Effector memory CD4-positive, alpha-beta T cell (primary cell): ENCODE measurements around the gene DPP6.
"Not testable (repeated sequence)": the region's sequence is repeated elsewhere in the genome, so short reads cannot be mapped to it uniquely, and the experiment has no call there.

Source experiments
- DNase-seq, 3 donors: peaks; one replicate each; pipeline ENCODE4 v3.0.0-alpha.2; 2020
- H3K27ac ChIP-seq: 2 replicates; pipeline ENCODE4 v1.7.0; 2013; ENCODE audit warnings: mild to moderate bottlenecking, low read length, moderate library complexity; ENCODE audit not compliant: insufficient read depth, poor library complexity, severe bottlenecking
- H3K27me3 ChIP-seq: replicated peaks from 2 replicates; pipeline ENCODE4 v1.7.0; 2013; ENCODE audit warnings: mild to moderate bottlenecking, low read length; ENCODE audit not compliant: insufficient read depth, control insufficient read depth, poor library complexity, severe bottlenecking
- H3K36me3 ChIP-seq: 2 replicates; pipeline ENCODE4 v1.7.0; 2013; ENCODE audit warnings: mild to moderate bottlenecking, low read length, moderate library complexity; ENCODE audit not compliant: control insufficient read depth, insufficient read depth
- H3K4me1 ChIP-seq: 2 replicates; pipeline ENCODE4 v1.7.0; 2013; ENCODE audit warnings: low read length, mild to moderate bottlenecking; ENCODE audit not compliant: control insufficient read depth, insufficient read depth, poor library complexity, severe bottlenecking
- H3K4me3 ChIP-seq: 2 replicates; pipeline ENCODE4 v1.7.0; 2013; ENCODE audit warnings: low read length, low read depth, mild to moderate bottlenecking; ENCODE audit not compliant: insufficient read depth, poor library complexity, severe bottlenecking
- H3K9me3 ChIP-seq: 2 replicates; pipeline ENCODE4 v1.7.0; 2013; ENCODE audit warnings: mild to moderate bottlenecking, low read length, moderate library complexity; ENCODE audit not compliant: control insufficient read depth

The DPP6 gene

GRCh38 chr7:154117411-154118390 lies 65.5 kb downstream of the DPP6 start:
- H3K4me1 ChIP-seq, H3K27me3 ChIP-seq, H3K36me3 ChIP-seq, DNase-seq, H3K9me3 ChIP-seq, H3K27ac ChIP-seq, H3K4me3 ChIP-seq: not testable (repeated sequence)

DNA sequence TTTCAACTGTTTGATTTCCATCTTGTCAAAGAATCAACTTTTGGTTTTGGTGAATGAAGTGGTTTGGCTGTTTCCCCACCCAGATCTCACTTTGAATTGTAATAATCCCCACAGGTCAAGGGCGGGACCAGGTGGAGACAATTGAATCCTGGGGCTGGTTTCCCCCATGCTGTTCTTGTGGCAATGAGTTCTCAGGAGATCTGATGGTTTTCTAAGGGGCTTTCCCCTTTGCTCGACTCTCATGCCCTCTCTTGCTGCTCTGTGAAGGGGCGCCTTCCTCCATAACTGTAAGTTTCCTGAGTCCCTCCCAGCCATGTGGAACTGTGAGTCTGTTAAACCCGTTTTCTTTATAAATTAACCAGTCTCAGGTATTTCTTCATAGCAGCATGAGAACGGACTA lies 68.6 kb downstream of the DPP6 start:
- H3K9me3 ChIP-seq, H3K4me3 ChIP-seq: not testable (repeated sequence)

DNA sequence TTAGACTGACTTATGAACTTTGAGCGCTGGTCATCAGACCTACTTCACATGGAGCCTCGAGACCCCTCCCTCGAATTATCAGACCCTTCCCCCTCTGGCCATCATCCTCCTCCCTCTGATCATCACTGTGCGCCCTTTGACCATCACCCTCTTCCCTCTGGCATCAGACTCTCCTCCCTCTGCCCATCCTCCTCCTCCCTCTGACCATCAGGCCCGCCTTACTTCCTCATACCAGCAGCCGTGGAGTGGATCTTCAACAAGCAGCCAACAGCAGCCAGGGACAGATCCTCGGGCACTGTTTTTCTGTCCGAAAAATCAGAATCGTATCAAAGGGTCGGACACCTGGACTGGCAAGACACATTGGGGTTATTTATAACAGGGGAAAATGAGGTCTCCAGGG lies 70.5 kb downstream of the DPP6 start:
- H3K36me3 ChIP-seq, H3K4me1 ChIP-seq, DNase-seq, H3K9me3 ChIP-seq, H3K27ac ChIP-seq, H3K4me3 ChIP-seq, H3K27me3 ChIP-seq: not testable (repeated sequence)

More for the DNA sequence above, 68.6 kb downstream of the DPP6 start:
- not testable (repeated sequence) for H3K27me3 ChIP-seq, H3K36me3 ChIP-seq, H3K27ac ChIP-seq, H3K4me1 ChIP-seq, DNase-seq

- not testable (repeated sequence) for H3K36me3 ChIP-seq, DNase-seq, H3K4me3 ChIP-seq, H3K9me3 ChIP-seq, H3K4me1 ChIP-seq, H3K27ac ChIP-seq, H3K27me3 ChIP-seq
Observed at GRCh38 chr7:154123397-154123796, 71.2 kb downstream of the DPP6 start.

DNA sequence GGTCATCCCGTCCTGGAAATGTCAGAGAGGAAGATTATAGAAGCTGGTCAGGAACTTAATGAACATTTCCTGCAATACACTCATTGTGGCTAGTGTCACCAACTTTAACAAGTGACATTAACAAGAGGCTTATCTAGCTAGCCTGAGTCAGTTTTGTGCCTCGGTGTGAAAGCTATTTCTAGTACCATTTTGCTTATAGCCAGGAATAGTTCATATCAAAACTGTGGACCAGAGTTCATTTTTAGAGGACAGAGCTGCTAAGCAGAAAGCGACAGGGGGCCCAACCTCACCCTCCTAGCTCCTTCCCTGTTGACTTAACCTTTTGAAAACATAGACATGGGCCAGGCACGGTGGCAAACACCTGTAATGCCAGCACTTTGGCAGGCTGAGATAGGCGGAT lies 76.9 kb downstream of the DPP6 start:
- not testable (repeated sequence) for H3K36me3 ChIP-seq, H3K4me3 ChIP-seq, H3K4me1 ChIP-seq, H3K27ac ChIP-seq, H3K27me3 ChIP-seq, H3K9me3 ChIP-seq, DNase-seq

GRCh38 chr7:154132617-154133016 lies 80.4 kb downstream of the DPP6 start:
- H3K9me3 ChIP-seq = not testable (repeated sequence)

DNA sequence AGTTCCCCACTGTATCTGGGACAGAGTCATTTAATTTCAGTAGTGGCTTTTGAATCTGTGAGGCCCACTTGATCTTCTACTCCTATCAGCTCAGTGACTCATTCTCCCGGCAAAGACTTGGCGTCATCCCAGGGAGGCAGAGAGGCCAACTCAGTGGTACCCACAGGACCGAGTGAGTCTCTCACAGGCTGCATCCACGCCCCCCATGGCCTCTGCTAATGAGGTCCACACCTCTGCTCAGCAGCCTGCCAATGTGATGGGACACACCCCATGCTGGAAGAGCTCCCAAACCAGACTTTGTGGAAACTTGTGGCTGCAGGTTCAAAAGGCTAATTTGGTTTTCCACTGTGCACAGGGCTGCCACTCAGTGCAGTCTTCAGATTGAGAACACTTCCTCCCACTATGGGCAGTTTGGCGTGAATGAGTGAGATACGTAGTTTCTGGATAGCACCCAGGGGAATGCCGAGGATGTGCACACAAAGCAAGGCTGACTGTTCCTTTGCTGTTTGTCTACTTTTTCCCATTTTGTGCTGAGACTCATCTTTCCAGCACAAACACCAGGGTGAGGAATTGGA lies 81.6 kb downstream of the DPP6 start:
- not testable (repeated sequence) for H3K36me3 ChIP-seq, H3K4me3 ChIP-seq, H3K27me3 ChIP-seq, H3K4me1 ChIP-seq, H3K9me3 ChIP-seq, H3K27ac ChIP-seq, DNase-seq

More at GRCh38 chr7:154132617-154133016, 80.4 kb downstream of the DPP6 start:
- H3K4me3 ChIP-seq, DNase-seq, H3K4me1 ChIP-seq, H3K27ac ChIP-seq, H3K36me3 ChIP-seq, H3K27me3 ChIP-seq: not testable (repeated sequence)

- H3K4me1 ChIP-seq, DNase-seq, H3K4me3 ChIP-seq, H3K36me3 ChIP-seq, H3K9me3 ChIP-seq, H3K27me3 ChIP-seq, H3K27ac ChIP-seq: not testable (repeated sequence)
Observed at GRCh38 chr7:154134698-154135097, 82.5 kb downstream of the DPP6 start.

DNA sequence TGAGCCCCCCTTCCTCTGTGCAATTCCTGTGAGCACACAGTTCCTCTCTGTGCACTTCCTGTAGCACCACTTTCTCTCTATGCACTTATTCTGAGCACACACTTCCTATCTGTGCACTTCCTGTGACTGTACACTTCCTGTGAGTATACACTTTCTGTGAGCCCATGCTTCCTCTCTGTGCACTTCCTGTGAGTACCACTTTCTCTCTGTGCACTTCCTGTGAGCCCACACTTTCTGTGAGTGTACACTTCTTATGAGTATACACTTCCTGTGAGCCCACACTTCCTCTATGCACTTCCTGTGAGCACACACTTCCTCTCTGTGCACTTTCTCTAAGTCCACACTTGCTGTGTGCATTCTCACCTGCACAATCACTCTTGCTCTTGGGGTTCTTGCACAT lies 83.4 kb downstream of the DPP6 start:
- not testable (repeated sequence) for DNase-seq, H3K9me3 ChIP-seq

DNA sequence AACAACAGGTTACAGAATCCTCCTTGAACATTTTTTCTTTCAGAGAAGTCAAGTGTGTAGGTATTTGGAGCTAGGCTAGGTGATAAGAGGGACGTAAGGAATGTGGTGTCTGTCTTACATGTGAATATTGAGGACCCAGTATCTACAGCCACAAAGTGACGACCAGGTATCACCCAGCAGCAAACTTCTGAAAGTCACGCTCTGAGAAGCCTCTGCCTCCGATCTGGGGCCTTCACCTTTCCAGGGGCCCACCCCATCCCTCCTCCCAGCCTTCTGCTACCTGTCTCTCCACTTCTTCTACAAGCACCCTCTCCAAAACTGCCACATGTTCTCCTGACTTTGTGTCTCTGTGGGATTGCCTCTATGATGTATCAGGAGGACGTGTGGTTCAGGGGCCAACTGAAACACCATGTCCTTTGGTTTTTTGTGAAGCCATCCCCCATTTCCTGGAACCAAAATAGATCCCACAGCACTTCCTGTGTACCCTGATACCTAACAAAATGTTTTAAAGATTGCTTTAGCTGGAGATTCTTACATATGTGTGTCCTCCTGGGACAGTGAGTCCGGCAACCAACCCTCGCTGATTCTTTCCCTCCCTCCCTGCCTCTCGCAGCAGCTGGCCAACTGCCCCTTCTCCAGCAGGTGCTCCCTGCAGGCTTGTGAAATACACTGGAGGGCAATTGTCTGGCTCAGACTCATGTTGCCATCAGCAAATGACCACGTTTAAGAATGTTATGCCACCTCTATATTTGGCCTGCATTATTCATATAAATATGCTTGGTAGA lies 93.9 kb downstream of the DPP6 start:
- H3K4me3 ChIP-seq, H3K36me3 ChIP-seq, H3K27me3 ChIP-seq, H3K4me1 ChIP-seq, DNase-seq, H3K27ac ChIP-seq, H3K9me3 ChIP-seq: not testable (repeated sequence)

More for the DNA sequence above, 83.4 kb downstream of the DPP6 start:
- H3K27me3 ChIP-seq, H3K4me3 ChIP-seq, H3K36me3 ChIP-seq, H3K4me1 ChIP-seq, H3K27ac ChIP-seq: not testable (repeated sequence)
